T follicular helper cell (primary cell): ENCODE measurements around the gene SFXN2.
"Not testable (repeated sequence)": the region's sequence is repeated elsewhere in the genome, so short reads cannot be mapped to it uniquely, and the experiment has no call there.

Source experiments
- DNase-seq: peaks from one replicate; pipeline ENCODE4 v3.0.0-alpha.2; 2020; ENCODE audit warnings: low read depth

The SFXN2 gene

GRCh38 chr10:102720775-102721301 is 6.4 kb downstream of the SFXN2 start:
- no peak for DNase-seq

DNA sequence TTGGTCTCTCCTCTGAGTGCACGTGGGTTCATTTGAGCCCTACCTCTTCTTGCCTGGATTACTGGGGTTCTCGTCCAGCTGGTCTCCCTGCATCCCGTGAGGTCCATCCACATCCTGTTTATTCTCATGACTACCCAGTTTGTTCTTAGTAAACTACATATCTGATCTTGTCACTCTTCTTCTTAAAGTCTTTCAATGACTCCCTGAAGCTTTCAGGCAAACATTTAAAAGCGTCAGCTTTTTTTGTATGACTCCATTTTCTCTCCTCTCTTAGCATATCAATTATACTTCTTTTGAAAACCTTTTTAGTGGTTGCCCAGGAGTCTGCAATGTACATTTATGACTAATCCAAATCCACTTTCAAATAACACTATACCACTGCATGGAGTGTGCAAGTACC is 7.5 kb downstream of the SFXN2 start:
- DNase-seq = no peak

- no peak for DNase-seq
Observed at GRCh38 chr10:102723989-102724388, 9.6 kb downstream of the SFXN2 start.

DNA sequence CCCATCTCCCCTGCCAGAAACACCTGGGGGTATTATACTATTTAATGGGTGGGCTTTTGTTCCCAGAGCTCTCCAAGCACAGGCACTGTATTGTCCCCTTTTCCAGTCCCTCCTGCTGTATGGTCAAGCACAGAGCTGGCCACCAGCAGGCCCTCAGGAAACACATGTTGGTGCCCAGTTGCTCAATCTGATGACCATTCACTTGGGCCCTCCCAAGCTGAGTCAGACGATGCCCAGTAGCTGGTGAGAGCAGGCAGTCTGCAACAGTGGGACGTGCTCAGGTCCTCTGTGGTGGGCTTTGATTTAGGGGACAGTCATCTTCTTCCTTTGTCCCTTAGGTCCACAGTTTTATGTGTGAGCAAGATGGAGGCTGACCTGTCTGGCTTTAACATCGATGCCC is 11.8 kb downstream of the SFXN2 start:
- DNase-seq = no peak

DNA sequence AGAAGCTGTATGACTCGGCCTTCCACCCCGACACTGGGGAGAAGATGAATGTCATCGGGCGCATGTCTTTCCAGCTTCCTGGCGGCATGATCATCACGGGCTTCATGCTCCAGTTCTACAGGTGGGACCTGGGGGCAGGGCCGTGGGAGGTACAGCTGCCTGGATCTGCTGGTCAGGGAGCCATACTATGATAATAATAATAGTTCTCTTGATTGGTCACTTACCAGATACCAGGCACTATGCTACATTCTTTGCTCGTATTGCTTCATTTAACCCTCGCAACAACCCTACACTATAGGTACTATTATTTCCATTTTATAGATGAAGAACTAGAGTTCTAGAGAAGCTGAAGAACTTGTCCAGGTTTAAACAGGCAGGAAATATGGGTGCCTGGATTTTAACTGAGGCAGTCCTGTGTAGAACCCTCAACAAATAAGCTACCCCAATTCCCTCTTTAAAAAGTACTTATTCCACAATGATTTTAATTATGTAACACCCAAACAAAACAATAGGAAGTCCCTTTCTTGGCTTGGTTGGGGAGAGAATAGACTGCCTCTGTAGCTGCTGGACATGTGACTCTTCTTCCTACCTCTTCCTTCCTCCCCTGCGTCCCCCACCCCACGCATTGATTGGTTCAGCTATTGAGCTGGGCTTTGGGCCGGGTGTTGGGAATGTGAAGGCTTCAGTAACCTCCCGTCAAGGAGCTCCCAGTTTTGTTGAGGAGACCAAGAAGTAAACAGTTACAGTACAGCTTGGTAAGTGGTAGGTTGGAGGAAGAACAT is 12.8 kb downstream of the SFXN2 start:
- DNase-seq = no peak

DNA sequence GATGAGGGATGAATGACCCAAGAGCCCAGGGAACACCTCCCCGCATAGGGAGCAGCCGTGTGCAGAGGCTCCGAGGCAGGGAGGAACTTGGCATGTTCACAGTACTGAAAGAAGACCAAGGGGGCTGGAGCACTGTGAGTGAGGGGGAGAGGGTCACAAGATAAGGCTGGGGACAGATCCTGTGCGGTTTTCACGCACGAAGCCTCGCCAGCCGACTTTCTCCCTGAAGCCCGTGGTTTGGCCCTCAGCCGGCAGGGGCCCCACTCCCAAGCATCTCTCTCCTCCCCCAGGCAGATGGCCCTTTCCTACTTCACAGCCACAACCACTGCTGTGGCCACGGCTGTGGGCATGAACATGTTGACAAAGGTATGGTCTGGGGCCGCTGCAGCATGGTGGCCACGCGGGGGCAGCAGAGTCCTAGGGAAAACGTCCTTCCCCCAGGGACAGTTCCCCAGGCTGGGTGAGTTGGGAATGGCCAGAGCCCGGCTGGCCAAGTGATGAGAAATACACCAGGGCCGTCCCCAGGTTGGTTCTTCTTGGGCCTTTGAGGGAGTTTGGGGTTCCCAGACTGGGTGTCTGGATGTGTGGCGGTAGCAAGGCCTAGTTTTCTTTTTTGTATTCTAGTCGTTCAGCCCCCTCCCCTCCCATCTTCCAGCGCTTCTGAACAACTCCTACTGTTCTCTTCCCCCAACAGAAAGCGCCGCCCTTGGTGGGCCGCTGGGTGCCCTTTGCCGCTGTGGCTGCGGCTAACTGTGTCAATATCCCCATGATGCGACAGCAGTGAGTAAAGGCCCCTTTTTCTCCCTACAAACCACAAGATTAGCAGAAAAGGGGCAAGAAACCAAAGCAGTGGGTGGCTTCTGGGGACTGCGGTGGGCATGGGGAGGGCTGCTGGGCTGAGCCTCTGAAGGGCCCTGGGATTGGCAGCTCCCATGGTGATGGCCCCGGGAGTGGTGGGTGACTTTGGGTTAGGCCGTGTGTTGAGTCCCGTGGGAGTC is 14.9 kb downstream of the SFXN2 start:
- DNase-seq = peak; percentile 24

GRCh38 chr10:102731222-102731800 is 16.9 kb downstream of the SFXN2 start:
- DNase-seq = no peak

DNA sequence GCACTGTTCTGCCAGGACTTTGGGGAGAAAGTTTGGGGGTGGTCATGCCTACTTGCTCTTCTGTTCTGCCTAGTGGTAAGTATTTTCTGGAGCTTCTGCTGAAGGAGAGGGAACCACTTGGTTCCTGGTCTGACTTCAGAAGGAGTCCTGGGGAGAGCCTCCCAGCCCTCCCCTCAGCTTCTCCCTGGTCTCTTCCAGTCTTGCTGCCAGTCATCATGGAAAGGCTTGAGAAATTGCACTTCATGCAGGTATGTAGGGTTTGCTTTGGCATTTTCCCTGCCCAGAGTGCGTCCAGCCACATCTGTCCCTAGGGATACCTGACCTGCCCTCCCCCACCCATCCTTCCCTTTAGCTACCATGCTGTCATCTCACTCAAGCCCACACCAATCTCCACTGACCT is 18.2 kb downstream of the SFXN2 start:
- no peak for DNase-seq

DNA sequence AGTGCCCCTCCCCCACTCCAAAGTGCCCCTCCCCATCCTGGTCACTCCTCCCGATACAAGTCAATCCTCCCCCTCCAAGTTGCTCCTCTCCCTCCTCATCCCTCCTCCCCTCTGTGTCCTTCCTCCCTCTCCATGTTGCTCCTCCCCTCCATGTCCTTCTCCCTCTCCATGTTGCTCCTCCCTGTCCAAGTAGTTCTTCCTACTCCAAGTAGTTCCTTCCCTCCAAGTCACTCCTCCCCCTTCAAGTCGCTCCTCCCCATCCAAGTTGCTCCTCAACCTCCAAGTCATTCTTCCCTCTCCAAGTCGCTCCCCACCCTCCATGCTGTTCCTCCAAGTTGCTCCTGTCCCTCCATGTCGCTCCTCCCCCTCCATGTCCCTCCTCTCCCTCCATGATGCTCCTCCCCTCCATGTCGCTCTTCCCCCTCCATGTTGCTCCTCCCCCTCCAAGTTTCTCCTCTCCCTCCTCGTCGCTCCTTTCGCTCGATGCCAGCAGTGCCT is 20.7 kb downstream of the SFXN2 start:
- DNase-seq = no peak

DNA sequence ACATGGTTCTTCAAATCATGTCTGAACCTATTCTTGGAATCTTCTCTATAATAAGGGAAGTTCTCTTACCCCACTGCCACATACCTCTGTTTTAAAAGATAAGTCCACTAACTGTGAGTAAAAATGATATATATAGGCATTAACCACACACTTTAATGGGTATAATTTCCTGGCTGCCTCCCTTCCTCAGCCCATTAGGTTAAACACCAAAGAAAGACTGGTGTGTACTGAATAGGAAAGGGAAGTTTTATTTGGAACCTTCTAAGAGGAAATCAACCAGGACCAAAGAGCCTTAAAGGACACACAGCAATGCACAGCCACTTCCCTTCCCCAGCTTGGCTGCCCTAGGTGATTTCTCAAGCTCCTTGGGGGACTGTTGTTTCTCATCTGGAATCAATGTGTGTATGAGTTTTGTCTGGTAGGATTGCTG is 24.3 kb downstream of the SFXN2 start:
- no peak for DNase-seq

DNA sequence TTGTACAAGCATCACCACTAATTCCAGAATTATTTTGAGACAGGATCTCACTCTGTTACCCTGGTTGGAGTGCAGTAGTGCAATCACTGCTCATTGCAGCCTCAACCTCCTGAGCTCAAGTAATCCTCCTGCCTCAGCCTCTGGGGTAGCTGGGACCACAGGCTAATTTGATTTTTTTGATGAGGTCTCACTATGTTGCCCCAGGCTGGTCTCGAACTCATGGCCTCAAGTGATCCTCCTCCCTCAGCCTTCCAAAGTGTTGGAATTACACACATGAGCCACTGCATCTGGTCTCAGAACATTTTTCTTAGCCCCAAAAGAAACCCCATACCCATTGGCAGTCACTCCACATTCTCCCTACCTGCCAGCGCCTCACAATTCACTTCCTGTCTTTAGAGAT is 25.8 kb downstream of the SFXN2 start:
- DNase-seq = no peak

GRCh38 chr10:102741726-102742237 is 27.3 kb downstream of the SFXN2 start:
- no peak for DNase-seq

DNA sequence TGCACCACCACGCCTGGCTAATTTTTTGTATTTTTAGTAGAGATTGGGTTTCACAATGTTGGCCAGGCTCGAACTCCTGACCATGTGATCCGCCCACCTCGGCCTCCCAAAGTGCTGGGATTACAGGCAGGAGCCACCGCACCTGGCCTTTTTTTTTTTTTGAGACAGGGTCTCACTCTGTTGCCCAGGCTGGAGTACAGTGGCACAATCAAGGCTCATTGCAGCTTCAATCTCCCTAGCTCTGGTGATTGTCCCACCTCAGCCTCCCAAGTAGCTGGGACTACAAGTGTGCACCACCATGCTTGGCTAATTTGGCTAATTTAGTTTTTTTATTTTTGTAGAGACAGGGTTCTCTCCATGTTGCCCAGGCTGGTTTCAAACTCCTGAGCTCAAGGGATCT is 27.9 kb downstream of the SFXN2 start:
- not testable (repeated sequence) for DNase-seq

GRCh38 chr10:102743078-102743587 is 28.7 kb downstream of the SFXN2 start:
- no peak for DNase-seq

DNA sequence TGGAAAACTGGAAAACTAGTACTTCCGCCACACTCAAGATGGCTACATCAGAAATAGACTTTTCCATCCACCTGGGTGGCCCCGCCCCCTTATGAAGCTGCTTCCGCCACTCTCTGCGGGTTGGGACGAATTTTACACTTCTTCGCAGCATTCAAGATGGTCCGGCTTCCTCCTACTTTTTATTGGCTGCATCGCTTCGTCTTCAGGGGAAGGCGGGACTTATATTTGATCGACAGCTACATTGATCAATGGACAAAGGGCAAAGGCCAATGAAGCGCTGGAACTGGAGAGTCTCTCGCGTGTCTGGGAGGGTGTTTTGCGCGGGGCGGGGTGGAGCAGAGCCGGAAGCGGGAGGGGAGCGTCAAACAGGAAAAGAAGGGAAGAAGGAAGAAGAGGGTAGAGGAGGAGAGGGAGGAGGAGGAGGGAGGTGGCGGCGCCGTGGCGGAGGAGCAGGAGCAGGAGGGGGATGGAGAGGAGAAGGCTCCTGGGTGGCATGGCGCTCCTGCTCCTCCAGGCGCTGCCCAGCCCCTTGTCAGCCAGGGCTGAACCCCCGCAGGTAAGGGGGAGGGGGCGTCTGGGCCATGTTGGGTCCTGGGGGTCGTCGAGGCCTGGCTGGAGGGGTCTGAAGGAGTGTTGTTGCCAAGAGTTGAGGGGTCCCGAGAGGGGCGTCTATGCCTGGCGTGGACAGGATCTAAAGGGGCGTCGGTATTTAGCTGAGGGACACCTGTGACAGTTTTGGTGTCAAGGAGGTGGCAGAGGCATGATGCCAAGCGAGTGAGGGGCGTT is 29.3 kb downstream of the SFXN2 start, which contains the start of gene WBP1L:
Gene WBP1L, plus strand, starts transcription at position 361 of the 786 bp plus-strand sequence. Its CDS starts 106 bp downstream, at position 467.
- DNase-seq = peak; percentile 93

GRCh38 chr10:102744374-102745051 is 30.1 kb downstream of the SFXN2 start:
- no peak for DNase-seq

- DNase-seq = no peak
Observed at GRCh38 chr10:102745157-102745556, 30.7 kb downstream of the SFXN2 start.

GRCh38 chr10:102752266-102752930 is 38.0 kb downstream of the SFXN2 start:
- DNase-seq = no peak

- no peak for DNase-seq
Observed at GRCh38 chr10:102752934-102753664, 38.7 kb downstream of the SFXN2 start.
